GM21825 (cell line): ENCODE measurements around the gene MAGEA8.
A peak's percentile ranks its signal among the peaks of the same experiment; 100 is the strongest.
"Not testable (repeated sequence)": the region's sequence is repeated elsewhere in the genome, so short reads cannot be mapped to it uniquely, and the experiment has no call there.

Experiments used
- ATAC-seq: cut with Tn5 transposase; IDR thresholded peaks from one replicate; pipeline ENCODE4 v1.9.1; 2021; ENCODE audit warnings: mild to moderate bottlenecking, moderate library complexity; ENCODE audit not compliant: unreplicated experiment

MAGEA8 gene, protein sequence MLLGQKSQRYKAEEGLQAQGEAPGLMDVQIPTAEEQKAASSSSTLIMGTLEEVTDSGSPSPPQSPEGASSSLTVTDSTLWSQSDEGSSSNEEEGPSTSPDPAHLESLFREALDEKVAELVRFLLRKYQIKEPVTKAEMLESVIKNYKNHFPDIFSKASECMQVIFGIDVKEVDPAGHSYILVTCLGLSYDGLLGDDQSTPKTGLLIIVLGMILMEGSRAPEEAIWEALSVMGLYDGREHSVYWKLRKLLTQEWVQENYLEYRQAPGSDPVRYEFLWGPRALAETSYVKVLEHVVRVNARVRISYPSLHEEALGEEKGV

DNA sequence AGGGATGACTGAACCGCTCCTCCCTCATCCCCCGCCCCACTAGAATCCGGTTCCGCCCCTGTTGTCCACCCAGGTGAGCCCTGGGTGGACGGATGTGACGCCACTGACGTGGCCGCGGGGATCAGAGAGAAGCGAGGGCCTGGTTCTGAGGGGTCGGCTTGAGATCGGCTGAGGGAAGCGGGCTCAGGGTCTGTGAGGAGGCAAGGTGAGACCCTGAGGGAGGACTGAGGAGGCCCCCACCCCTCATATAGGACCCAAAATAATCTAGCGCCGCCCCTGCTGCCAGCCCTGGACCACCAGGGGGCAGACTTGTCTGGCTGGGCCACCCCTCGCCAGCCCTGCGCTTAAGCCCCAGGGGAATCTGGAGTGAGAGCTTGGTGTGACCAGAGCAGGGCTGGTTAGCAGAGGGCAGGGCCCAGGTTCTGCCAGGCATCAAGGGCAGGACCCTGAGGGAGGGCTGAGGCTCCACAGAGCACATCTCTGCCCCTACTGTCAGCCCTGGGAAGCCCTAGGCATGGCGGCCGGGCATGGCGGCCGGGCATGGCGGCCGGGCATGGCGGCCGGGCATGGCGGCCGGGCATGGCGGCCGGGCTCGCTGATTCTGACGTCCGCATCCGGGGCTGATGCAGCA lies at the start of gene MAGEA8:
TSS of gene MAGEA8 (plus strand) at position 103 of the 631 bp plus-strand sequence. CDS start 3,090 bp downstream, outside the sequence.
- no peak for ATAC-seq

DNA sequence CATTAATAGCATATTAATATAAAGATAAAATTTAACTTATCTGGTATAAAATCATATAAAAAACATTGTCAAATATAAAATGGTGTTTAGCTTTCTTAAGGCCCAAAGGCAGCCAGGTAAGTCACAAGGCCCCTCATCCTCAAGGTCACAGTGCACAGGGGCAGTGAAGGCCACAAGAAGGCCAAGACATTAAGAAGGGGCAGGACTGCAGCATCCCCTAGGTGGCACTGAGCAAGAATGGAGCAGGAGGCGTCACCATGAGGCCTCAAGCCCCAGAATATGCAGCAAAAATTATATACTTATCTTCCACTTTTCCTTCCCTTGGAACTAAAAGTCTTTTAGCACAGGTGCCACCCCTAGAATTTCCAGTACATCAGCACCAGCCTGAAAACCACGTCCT lies 49.5 kb upstream of the MAGEA8 start:
- no peak for ATAC-seq

GRCh38 chrX:149836728-149837127 lies 44.3 kb upstream of the MAGEA8 start:
- not testable (repeated sequence) for ATAC-seq

DNA sequence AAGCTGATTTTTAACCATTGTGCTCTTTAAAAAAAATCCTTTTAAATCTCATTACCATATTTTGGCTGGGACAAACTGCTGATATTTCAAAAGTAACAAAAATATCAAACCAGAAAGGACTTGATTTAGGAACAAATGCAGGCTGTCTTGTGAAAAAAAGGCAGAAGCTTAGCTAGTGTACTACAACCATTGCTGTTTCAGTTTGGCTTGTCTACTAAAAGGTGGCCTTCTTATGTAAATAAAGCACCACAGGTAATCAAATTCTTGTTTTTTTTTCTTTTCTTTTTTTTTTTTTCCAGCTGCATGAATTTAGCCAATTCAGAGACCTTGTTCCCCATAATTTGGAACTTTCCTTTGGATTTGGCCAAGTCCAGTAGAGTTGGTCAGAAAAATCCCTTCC lies 43.8 kb upstream of the MAGEA8 start:
- no peak for ATAC-seq

DNA sequence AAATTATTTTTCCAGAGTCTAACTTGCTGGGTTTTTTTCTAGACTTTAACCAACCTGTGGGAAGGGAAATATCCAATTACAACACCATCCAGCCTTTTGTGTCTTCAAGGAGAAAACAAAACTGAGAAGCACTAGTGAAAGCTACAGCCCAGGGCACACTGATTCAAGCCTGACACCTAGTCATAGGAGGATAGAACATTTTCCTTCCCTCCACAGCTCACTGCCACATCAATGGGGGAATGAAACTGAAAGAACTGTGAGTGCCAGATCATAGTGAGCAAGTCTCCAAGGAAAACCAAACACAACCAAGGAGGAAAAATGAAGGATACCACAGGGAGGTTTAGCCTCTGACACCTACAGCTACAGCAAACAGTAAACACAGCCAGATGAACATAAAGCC lies 43.3 kb upstream of the MAGEA8 start:
- ATAC-seq = no peak

GRCh38 chrX:149841929-149842328 lies 39.1 kb upstream of the MAGEA8 start:
- no peak for ATAC-seq

DNA sequence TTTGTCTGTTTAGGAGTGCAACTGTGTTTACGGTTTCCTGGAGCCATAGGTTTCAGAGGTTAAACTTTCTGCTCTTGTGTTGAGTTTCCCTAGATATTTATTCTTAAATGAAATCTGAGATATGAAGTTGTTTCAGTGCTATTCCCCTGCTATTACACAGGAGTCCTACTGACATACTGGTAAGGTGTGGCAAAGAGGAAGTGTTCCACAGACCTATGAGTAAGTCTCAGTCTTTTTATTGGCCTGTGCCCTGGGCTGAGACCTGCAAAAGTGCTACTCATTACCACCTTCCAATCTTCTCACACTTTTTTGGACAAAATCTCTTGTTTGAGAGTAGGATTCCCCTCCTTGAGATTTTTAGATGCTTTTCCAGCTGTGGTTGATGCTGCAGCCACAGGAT lies 35.6 kb upstream of the MAGEA8 start:
- no peak for ATAC-seq

DNA sequence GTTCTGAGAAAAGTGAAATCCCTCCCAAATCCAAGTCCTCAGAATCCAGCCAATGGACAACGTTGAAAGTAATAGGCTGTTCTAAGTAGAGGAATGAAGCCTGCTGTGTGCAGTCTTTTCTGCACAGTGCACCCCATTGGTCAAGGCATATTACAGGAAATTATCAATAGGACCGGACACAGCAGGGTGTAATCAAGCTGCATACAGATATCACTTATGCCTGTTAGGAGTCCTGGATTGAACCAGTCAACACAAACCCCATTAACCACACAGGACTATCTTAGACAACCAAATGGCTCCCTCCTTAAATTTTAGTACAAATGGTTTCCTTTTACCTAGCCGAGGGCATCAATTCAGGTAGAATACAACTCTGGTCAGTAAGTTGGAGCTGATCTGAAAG lies 34.2 kb upstream of the MAGEA8 start:
- no peak for ATAC-seq

- no peak for ATAC-seq
Measured at GRCh38 chrX:149848855-149849254, 32.1 kb upstream of the MAGEA8 start.

GRCh38 chrX:149849787-149850186 lies 31.2 kb upstream of the MAGEA8 start:
- no peak for ATAC-seq

DNA sequence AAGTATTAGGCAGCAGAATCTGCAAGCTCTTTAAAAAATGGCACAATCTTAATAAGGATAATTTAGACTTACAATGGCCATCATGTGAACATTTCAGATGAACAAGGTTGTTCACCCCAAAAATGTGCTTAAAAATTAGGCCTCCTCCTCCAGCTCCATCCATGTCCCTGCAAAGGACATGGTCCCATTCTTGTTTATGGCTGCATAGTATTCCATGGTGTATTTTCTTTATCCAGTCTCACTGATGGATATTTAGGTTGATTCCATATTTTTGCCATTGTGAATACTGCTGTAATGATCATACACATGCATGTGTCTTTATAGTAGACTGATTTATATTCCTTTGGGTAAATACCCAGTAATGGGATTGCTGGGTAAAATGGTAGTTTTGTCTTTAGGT lies 29.1 kb upstream of the MAGEA8 start:
- ATAC-seq = no peak

- no peak for ATAC-seq
Measured at GRCh38 chrX:149853925-149854324, 27.1 kb upstream of the MAGEA8 start.

- no peak for ATAC-seq
Measured at GRCh38 chrX:149858592-149858991, 22.4 kb upstream of the MAGEA8 start.

DNA sequence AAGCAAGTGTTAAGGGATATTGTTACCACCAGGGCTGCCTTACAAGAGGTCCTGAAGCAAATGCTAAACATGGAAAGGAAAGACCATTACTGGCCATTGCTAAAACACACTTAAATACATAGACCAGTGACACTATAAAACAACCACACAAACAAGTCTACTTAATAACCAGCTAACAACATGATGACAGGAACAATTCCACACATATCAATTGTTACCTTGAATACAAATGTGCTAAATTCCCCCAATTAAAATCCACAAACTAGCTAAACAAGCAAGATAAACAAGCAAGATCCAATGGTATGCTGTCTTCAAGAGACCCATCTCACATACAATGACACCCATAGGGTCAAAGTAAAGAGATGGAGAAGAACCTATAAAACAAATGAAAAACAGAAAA lies 20.5 kb upstream of the MAGEA8 start:
- no peak for ATAC-seq

DNA sequence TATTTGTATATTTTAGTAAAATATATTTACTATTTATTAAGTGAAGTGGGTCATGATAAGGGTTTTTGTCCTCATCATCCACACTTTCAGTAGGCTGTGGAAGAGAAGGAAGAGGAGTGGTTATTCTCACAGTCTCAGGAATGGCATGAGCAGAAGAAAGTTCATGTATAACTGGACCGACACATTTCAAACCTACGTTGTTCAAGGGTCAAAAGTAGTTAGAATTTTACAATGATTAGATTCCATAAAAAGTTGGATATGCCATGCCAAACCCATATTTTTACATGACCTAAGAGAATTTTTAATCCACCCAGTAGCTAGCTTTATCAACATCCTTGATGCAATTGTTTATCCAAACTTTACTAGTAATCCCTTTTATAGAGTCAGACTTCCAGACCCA lies 15.6 kb upstream of the MAGEA8 start:
- no peak for ATAC-seq

DNA sequence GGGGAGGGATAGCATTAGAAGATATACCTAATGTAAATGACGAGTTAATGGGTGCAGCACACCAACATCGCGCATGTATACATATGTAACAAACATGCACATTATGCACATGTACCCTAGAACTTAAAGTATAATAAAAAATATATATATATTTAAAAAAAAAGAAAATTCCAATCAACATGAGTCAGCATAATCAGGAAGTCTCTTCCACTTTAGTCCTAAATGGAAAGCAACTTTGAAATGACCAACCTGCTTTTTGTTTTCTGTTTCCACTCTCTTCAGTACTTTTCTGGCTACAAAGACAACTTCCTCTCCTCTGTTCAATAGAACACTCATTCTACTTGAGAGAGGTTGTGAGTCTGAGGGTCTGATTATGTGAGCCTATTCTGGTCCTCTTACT lies 13.5 kb upstream of the MAGEA8 start:
- ATAC-seq = no peak

DNA sequence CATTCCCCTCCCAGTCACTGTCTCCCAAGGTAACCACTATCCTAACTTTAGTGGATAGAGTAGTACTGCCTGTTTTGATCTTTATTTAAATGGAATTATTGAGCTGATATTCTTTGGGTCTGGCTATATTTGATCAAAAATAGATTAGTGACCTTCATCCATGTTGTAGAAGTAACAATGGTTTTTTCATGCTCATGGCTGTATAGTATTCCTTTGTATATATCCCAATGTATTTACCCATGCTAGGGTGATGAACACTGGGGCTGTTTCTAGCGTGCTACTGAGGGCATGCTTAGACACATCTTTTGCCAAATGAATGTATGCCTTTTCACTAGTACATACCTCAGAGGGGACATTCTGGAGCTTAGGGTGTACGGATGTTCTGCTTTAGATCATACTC lies 10.1 kb upstream of the MAGEA8 start:
- no peak for ATAC-seq

- no peak for ATAC-seq
Measured at GRCh38 chrX:149871433-149871832, 9.6 kb upstream of the MAGEA8 start.

DNA sequence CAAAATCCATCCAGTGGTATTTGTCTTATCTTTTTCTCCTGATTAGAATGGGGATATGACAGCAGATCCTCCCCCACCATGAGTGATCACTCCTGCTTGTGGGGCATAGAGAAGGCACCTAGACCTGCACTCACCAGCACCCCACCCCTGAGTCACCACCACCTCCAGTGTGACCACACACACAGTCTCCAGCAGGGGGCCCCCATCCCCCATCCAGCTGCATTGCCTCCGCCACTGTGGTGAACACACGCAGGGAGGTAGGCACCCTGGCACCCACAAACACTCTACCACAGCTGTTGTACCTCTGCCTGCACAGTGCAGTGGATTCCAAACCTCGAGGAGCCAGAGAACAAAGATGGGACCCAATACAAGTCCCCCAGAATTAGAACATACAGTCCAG lies 9.0 kb upstream of the MAGEA8 start:
- ATAC-seq = peak; percentile 81

DNA sequence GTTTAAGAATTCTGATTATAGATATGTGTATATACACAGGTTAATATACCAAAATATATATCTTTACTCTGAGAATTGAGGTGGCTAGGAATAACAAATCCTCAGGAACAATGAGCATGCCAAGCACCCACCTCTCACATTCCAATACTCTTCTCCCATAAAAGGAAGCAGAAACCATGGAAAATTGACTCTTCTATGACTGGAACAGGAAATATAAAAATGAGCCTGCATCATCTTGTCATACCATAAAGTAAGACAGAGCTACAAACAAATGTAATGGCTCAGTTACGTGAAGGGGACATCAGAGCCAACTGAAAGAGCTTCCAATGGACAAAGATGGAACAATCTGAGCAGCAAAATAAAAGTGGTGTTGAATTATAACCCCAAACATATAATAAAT lies 3.8 kb upstream of the MAGEA8 start:
- ATAC-seq = no peak

DNA sequence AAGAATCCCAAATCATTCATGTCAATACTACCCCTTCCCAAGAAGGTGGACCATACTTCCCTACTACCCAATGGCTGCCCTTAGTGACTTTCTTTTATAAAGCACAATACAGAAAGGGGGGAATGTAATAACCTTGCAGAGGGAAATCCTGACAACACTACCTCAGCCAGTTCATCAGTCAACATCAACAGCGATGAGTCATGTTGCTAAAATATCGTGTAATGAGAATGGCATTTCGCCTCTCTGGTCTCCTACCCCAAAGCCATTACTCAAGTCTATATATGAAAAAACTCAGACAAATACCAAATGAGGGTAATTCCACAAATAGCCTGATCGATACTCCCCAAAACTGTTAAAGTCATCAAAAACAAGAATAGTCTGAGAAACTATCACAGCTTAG lies 3.3 kb upstream of the MAGEA8 start:
- no peak for ATAC-seq

- ATAC-seq = not testable (repeated sequence)
Measured at GRCh38 chrX:149890828-149891227, 9.8 kb downstream of the MAGEA8 start.

GRCh38 chrX:149898554-149898953 lies 17.6 kb downstream of the MAGEA8 start:
- ATAC-seq = no peak
